ENCODE data around the gene WDR33.
A peak's percentile ranks its signal among the peaks of the same experiment; 100 is the strongest.

The WDR33 gene

GRCh38 chr2:127718271-127718670, 92.7 kb downstream of the WDR33 start:
- no peak for DNase-seq (ENCODE audit: low spot score)

GRCh38 chr2:127715778-127716449, 95.1 kb downstream of the WDR33 start:
- no peak for DNase-seq (ENCODE audit: low spot score)

GRCh38 chr2:127713562-127713961, 97.4 kb downstream of the WDR33 start:
- no peak for DNase-seq (ENCODE audit: low spot score)

GRCh38 chr2:127712999-127713398, 98.0 kb downstream of the WDR33 start:
- no peak for DNase-seq (ENCODE audit: low spot score)

- DNase-seq (ENCODE audit: low spot score), result no peak
Measured at GRCh38 chr2:127709336-127709735, 101.6 kb downstream of the WDR33 start.

GRCh38 chr2:127707890-127708648, 102.9 kb downstream of the WDR33 start:
- DNase-seq (ENCODE audit: low spot score), result no peak

GRCh38 chr2:127706215-127706990, 104.6 kb downstream of the WDR33 start:
- DNase-seq (ENCODE audit: low spot score), result no peak

- no peak for DNase-seq (ENCODE audit: low spot score)
Measured at GRCh38 chr2:127705391-127706065, 105.4 kb downstream of the WDR33 start.

GRCh38 chr2:127704641-127705390, 106.2 kb downstream of the WDR33 start:
- DNase-seq (ENCODE audit: low spot score), result no peak

GRCh38 chr2:127703282-127703681, 107.7 kb downstream of the WDR33 start:
- no peak for DNase-seq (ENCODE audit: low spot score)

GRCh38 chr2:127702395-127703009, 108.5 kb downstream of the WDR33 start:
- DNase-seq (ENCODE audit: low spot score), result no peak

GRCh38 chr2:127701651-127702394, 109.1 kb downstream of the WDR33 start:
- DNase-seq (ENCODE audit: low spot score), result peak; percentile 87

- DNase-seq (ENCODE audit: low spot score), result peak; percentile 96
Measured at GRCh38 chr2:127701193-127701650, 109.7 kb downstream of the WDR33 start, which contains the start of gene SFT2D3. Gene SFT2D3 (plus strand): TSS chr2:127701497. CDS start chr2:127701529, 32 bp downstream.

GRCh38 chr2:127700527-127701192, 110.3 kb downstream of the WDR33 start:
- no peak for DNase-seq (ENCODE audit: low spot score)

- DNase-seq (ENCODE audit: low spot score), result no peak
Measured at GRCh38 chr2:127698553-127699355, 112.2 kb downstream of the WDR33 start.

- no peak for DNase-seq (ENCODE audit: low spot score)
Measured at GRCh38 chr2:127697482-127698180, 113.3 kb downstream of the WDR33 start.

- peak; percentile 66 for DNase-seq (ENCODE audit: low spot score)
Measured at GRCh38 chr2:127695491-127696472, 115.2 kb downstream of the WDR33 start.

Data from AG20443 (cell line).